C4-2B (cell line): Measurements from ENCODE around the gene PRDM15.

Experiments used
- ZFX ChIP-seq: fragments of 450-650 bp; IDR thresholded peaks from 2 replicates; pipeline ENCODE4 v1.6.1; 2017
- TF ChIP-seq, protein P1 (sequence below): fragments of 450-650 bp; conservative IDR thresholded peaks from 2 replicates; pipeline ENCODE4 v1.5.1; 2017; ENCODE audit warnings: mild to moderate bottlenecking

GRCh38 chr21:41792711-41793110 lies 86.4 kb downstream of the PRDM15 start:
- TF ChIP-seq, protein P1, sequence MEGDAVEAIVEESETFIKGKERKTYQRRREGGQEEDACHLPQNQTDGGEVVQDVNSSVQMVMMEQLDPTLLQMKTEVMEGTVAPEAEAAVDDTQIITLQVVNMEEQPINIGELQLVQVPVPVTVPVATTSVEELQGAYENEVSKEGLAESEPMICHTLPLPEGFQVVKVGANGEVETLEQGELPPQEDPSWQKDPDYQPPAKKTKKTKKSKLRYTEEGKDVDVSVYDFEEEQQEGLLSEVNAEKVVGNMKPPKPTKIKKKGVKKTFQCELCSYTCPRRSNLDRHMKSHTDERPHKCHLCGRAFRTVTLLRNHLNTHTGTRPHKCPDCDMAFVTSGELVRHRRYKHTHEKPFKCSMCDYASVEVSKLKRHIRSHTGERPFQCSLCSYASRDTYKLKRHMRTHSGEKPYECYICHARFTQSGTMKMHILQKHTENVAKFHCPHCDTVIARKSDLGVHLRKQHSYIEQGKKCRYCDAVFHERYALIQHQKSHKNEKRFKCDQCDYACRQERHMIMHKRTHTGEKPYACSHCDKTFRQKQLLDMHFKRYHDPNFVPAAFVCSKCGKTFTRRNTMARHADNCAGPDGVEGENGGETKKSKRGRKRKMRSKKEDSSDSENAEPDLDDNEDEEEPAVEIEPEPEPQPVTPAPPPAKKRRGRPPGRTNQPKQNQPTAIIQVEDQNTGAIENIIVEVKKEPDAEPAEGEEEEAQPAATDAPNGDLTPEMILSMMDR, result no peak
- TF ChIP-seq ZFX, result no peak
